Mammary epithelial cell (primary cell): Measurements from ENCODE around the gene MICAL2.

ENCODE experiments used
- EZH2 ChIP-seq: IDR thresholded peaks from 2 replicates; pipeline ENCODE4 v1.6.1; 2012; ENCODE audit warnings: low read length, inconsistent platforms, borderline replicate concordance
- TF ChIP-seq, protein P1 (sequence below), 2 donors: IDR thresholded peaks in 1 of 2; conservative IDR thresholded peaks in 1 of 2; 2 replicates each; pipeline ENCODE4 v1.5.1; 2011 to 2012; ENCODE audit warnings: inconsistent platforms in 2 of 2, low read length in 2 of 2, mild to moderate bottlenecking in 2 of 2, control low read depth in 1 of 2, low read depth in 1 of 2; ENCODE audit not compliant: insufficient read depth in 1 of 2; ENCODE audit errors: extremely low read depth in 1 of 2

DNA sequence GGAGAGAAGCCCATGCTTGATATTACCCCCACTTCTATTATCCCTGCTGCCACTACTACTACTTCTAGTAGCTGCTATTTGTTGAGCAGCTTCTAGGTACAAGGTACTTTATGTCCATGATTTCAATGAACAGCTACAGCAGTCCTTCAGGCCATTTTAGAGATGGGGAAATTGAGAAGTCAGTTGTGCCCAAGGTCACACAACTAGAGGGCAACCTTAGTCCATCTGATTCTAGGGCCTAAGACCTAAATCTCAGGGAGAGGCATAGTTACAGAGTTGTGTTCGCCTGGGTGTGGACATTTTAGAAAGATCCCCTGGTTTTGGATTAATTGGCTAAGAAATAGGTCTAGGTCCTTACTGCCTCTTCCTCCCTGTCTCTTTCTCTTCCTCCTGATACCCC lies 52.3 kb downstream of the MICAL2 start:
- TF ChIP-seq, protein P1, sequence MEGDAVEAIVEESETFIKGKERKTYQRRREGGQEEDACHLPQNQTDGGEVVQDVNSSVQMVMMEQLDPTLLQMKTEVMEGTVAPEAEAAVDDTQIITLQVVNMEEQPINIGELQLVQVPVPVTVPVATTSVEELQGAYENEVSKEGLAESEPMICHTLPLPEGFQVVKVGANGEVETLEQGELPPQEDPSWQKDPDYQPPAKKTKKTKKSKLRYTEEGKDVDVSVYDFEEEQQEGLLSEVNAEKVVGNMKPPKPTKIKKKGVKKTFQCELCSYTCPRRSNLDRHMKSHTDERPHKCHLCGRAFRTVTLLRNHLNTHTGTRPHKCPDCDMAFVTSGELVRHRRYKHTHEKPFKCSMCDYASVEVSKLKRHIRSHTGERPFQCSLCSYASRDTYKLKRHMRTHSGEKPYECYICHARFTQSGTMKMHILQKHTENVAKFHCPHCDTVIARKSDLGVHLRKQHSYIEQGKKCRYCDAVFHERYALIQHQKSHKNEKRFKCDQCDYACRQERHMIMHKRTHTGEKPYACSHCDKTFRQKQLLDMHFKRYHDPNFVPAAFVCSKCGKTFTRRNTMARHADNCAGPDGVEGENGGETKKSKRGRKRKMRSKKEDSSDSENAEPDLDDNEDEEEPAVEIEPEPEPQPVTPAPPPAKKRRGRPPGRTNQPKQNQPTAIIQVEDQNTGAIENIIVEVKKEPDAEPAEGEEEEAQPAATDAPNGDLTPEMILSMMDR (conservative IDR thresholded peaks at IDR 0.05 in 1 of 2, IDR thresholded peaks at IDR 0.05 in 1 of 2; ENCODE audit: extremely low read depth in 1 of 2, insufficient read depth in 1 of 2, low read depth in 1 of 2, low read length in 2 of 2): no peak
- no peak for TF ChIP-seq EZH2
